Measurements from ENCODE around the gene YDJC. TPM values are rescaled to one million over a fixed set of nuclear protein-coding genes. Genes with fewer than 3 reads are reported as not detected.

YDJC gene
- total RNA-seq, 1 donor from 2014 or later = 34.0 TPM

DNA sequence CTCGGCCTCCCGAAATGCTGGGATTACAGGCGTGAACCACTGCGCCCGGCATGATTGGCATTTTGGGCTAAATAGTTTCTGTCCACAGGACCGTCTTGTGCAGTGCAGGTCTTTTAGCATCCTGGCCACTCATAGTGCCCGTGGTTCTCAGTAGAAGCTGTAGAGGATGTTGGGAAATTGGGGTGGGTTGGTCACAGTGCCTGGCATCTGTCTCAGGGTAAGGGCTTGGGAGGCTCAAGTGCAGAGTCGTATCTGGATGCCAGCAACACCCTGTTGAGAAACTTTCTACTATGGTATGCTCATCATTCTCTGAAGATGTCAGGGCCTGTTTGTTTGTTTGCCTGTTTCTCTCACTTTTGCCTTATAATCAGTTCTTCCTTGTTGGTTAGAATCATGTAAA lies 40.4 kb downstream of the YDJC start:
- Mint-ChIP-seq H3K27ac (ENCODE audit: unreplicated experiment) (no peak overlapping the region), H3K27me3 (ENCODE audit: low read depth, unreplicated experiment) (no peaks in the 10 kb centered on the region), H3K9me3 (ENCODE audit: unreplicated experiment) (no peaks in the 10 kb centered on the region), H3K4me3 (ENCODE audit: unreplicated experiment) (no peak overlapping the region), H3K4me1 (ENCODE audit: low read depth, unreplicated experiment) (peaks cover 24% of the 10 kb centered on the region), H3K36me3 (ENCODE audit: low read depth, unreplicated experiment) (peaks cover 18% of the 10 kb centered on the region)
- H2AFZ ChIP-seq (ENCODE audit: low read depth, low read length) = no peak overlapping the region
- no peaks in the 10 kb centered on the region for H3K27me3 ChIP-seq (ENCODE audit: insufficient read depth, low read length)
- TF ChIP-seq EZH2 (IDR thresholded peaks at IDR 0.05; ENCODE audit: insufficient read depth, low read length) (no peak), CTCF (IDR thresholded peaks at IDR 0.05; ENCODE audit: insufficient read depth, low read depth, low read length) (no peak)
- peaks cover 99% of the 10 kb centered on the region for H3K79me2 ChIP-seq (ENCODE audit: insufficient read depth, low read length)
- peaks cover 12% of the 10 kb centered on the region for H3K36me3 ChIP-seq (ENCODE audit: insufficient read depth, low read length)
- H3K4me3 ChIP-seq (ENCODE audit: insufficient read depth, low read depth, low read length) = no peak overlapping the region
- DNase-seq (ENCODE audit: low read depth) (no peak), FAIRE-seq (no peak)
- no peak overlapping the region for H3K4me2 ChIP-seq (ENCODE audit: low read length)
- no peaks in the 10 kb centered on the region for H3K9me3 ChIP-seq (ENCODE audit: insufficient read depth, low read depth, low read length)
- peaks cover 98% of the 10 kb centered on the region for H4K20me1 ChIP-seq (ENCODE audit: insufficient read depth, low read length)
- peaks cover 4% of the 10 kb centered on the region for H3K4me1 ChIP-seq (ENCODE audit: insufficient read depth, low read length)
- H3K9ac ChIP-seq (ENCODE audit: low read length) = no peak overlapping the region
- no peak overlapping the region for H3K27ac ChIP-seq (ENCODE audit: low read depth, low read length)

DNA sequence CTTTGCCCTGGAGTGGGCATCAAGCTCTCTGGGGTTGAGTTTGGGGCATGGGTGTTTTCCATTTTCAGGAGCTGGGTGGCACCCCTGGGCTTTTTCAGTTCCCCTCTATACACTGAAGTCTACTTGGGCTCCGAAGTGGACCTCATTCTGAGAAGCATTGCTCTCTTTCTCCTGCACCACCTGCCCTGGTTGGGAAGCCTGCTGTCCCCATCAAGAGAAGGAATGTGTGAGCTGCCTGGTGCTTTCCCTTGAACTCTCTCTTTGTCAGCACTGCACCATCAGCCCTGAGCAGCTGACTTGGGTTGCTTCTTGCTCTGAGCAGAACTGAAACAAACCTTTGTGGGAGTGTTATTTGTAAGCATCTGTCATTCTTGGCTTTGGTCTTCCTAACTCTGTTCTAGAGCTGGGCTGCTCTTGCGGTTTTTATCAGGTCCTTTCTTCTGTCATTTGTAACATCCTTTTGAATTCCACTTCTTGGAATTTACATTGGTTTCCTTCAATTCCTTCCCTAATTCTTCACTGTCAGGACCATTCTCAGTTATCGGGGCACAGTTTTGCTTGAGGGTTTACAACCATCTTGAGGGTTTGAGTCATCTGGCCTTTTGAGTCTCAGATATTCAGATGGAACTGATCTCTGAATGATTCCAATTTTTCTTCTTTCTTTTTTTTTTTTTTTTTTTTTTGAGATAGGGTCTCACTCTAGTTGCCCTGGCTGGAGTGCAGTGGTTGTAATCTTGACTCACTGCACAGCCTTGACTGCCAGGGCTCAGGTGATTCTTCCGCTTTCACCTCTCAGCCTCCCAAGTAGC lies 41.8 kb downstream of the YDJC start:
- Mint-ChIP-seq H3K27me3 (ENCODE audit: low read depth, unreplicated experiment) (no peaks in the 10 kb centered on the region), H3K9me3 (ENCODE audit: unreplicated experiment) (no peaks in the 10 kb centered on the region), H3K4me1 (ENCODE audit: low read depth, unreplicated experiment) (peaks cover 31% of the 10 kb centered on the region), H3K36me3 (ENCODE audit: low read depth, unreplicated experiment) (peaks cover 15% of the 10 kb centered on the region), H3K4me3 (ENCODE audit: unreplicated experiment) (peak overlapping the region; percentile 41), H3K27ac (ENCODE audit: unreplicated experiment) (peak overlapping the region; percentile 34)
- Histone ChIP-seq H3K79me2 (ENCODE audit: insufficient read depth, low read length) (peaks cover 98% of the 10 kb centered on the region), H3K4me1 (ENCODE audit: insufficient read depth, low read length) (peaks cover 4% of the 10 kb centered on the region), H4K20me1 (ENCODE audit: insufficient read depth, low read length) (peaks cover 95% of the 10 kb centered on the region), H3K27ac (ENCODE audit: low read depth, low read length) (no peak overlapping the region), H3K9me3 (ENCODE audit: insufficient read depth, low read depth, low read length) (no peaks in the 10 kb centered on the region), H3K9ac (ENCODE audit: low read length) (no peak overlapping the region), H2AFZ (ENCODE audit: low read depth, low read length) (no peak overlapping the region), H3K36me3 (ENCODE audit: insufficient read depth, low read length) (peaks cover under 1% of the 10 kb centered on the region), H3K4me2 (ENCODE audit: low read length) (no peak overlapping the region), H3K27me3 (ENCODE audit: insufficient read depth, low read length) (no peaks in the 10 kb centered on the region), H3K4me3 (ENCODE audit: insufficient read depth, low read depth, low read length) (no peak overlapping the region)
- TF ChIP-seq CTCF (IDR thresholded peaks at IDR 0.05; ENCODE audit: insufficient read depth, low read depth, low read length) (no peak), EZH2 (IDR thresholded peaks at IDR 0.05; ENCODE audit: insufficient read depth, low read length) (no peak)
- FAIRE-seq (no peak), DNase-seq (ENCODE audit: low read depth) (peak; percentile 75)

GRCh38 chr22:21585389-21585788 lies 44.4 kb downstream of the YDJC start:
- Histone ChIP-seq H3K27ac (ENCODE audit: low read depth, low read length) (no peak overlapping the region), H3K9me3 (ENCODE audit: insufficient read depth, low read depth, low read length) (no peaks in the 10 kb centered on the region), H3K27me3 (ENCODE audit: insufficient read depth, low read length) (no peaks in the 10 kb centered on the region), H3K4me2 (ENCODE audit: low read length) (no peak overlapping the region), H3K4me1 (ENCODE audit: insufficient read depth, low read length) (peaks cover 4% of the 10 kb centered on the region), H3K4me3 (ENCODE audit: insufficient read depth, low read depth, low read length) (no peak overlapping the region), H3K79me2 (ENCODE audit: insufficient read depth, low read length) (peaks cover 98% of the 10 kb centered on the region), H2AFZ (ENCODE audit: low read depth, low read length) (no peak overlapping the region), H3K36me3 (ENCODE audit: insufficient read depth, low read length) (no peaks in the 10 kb centered on the region), H3K9ac (ENCODE audit: low read length) (no peak overlapping the region), H4K20me1 (ENCODE audit: insufficient read depth, low read length) (peaks cover 95% of the 10 kb centered on the region)
- Mint-ChIP-seq H3K9me3 (ENCODE audit: unreplicated experiment) (no peaks in the 10 kb centered on the region), H3K4me1 (ENCODE audit: low read depth, unreplicated experiment) (peaks cover 28% of the 10 kb centered on the region), H3K27ac (ENCODE audit: unreplicated experiment) (peak overlapping the region; percentile 91), H3K27me3 (ENCODE audit: low read depth, unreplicated experiment) (no peaks in the 10 kb centered on the region), H3K36me3 (ENCODE audit: low read depth, unreplicated experiment) (peaks cover 11% of the 10 kb centered on the region), H3K4me3 (ENCODE audit: unreplicated experiment) (no peak overlapping the region)
- DNase-seq (ENCODE audit: low read depth) = no peak
- no peak for TF ChIP-seq CTCF (IDR thresholded peaks at IDR 0.05; ENCODE audit: insufficient read depth, low read depth, low read length)
- no peak for TF ChIP-seq EZH2 (IDR thresholded peaks at IDR 0.05; ENCODE audit: insufficient read depth, low read length)
- no peak for FAIRE-seq
